SKM-1 (cell line): ENCODE results near the gene SLC12A9.
A peak's percentile ranks its signal among the peaks of the same experiment; 100 is the strongest.

Experiments
- DNase-seq: peaks from one replicate; lab custom pipeline; 2025; ENCODE audit not compliant: unreplicated experiment; lab: John Stamatoyannopoulos, UW

SLC12A9 gene

DNA sequence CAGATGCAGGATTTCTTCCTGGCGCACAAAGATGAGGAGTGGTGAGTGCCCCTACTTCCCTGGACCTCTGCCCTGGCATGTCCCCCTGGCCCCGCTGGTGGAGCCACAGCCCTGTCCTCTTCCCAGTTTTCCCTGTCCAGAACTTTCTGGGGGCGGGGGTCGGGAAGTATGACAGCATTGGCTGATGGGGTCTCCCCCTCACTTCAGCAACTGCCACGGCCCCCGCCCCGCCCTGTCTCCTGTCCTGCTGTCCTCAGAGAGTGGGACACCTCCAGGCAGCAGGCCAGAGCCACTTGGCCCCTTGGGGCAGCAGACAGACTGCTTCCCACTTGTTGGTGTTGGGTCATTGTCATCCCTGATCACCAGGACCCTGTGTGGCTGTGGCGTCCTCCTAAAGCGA, 29.7 kb downstream of the SLC12A9 start:
- DNase-seq: no peak

DNA sequence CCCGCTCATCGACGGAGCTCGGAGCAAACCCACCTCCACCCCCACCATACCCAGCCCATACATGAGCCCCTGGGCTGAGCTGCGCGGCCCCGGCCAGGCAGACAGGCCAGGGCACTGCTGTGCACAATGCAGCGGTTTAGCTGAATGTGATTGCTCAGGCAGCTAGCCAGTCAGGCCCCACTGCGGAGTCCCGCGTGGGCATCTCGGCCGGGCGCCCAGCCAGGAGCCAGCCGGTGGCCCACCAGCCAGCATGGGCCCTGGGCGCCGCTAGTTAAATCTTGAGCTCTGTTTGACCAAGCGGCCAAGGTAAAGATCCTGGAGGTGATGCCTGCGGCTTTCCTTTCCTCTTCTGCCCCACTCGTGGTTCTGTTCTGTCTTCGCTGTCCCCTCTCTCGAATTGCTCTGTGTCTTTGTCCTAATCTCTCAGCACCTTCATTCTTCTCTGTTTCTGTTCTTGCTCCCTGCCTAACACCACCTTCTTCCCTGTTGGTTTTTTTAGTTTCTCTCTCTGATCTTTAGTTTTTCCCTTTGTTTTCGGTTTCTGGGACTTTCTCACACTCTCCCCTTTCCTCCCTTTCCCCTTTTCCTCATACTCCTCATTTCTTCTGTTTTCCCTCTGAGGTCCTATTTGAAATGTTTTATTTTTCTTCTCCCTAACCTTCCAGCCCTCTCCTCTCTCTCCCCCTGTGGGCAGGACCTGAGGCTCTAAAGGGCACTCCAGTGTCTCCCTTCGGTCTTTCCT, 30.4 kb downstream of the SLC12A9 start:
- DNase-seq: no peak

DNA sequence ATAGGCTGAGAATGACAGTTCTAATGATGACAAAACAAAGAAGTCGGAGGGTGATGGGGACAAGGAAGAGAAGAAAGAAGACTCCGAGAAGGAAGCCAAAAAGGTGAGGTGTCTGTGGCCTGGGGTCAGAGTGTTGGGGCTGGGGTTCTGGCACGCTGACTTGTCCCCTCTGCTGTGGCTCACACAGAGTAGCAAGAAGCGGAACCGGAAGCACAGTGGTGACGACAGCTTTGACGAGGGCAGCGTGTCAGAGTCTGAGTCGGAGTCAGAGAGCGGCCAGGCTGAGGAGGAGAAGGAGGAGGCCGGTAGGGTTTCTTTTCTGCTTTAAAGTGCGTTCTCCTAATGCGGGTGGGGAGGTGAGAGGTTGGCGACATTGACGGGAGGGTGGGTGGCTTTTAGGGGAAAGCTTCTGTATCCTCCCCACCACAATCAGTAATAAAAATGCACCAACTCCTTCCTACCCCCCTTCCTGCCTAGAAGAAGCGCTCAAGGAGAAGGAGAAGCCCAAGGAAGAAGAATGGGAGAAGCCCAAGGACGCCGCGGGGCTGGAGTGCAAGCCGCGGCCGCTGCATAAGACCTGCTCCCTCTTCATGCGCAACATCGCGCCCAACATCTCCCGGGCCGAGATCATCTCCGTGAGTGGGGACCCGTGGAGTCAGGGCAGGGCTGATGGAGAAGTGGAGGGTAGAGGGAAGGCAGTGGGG, 32.4 kb downstream of the SLC12A9 start:
- no peak for DNase-seq

DNA sequence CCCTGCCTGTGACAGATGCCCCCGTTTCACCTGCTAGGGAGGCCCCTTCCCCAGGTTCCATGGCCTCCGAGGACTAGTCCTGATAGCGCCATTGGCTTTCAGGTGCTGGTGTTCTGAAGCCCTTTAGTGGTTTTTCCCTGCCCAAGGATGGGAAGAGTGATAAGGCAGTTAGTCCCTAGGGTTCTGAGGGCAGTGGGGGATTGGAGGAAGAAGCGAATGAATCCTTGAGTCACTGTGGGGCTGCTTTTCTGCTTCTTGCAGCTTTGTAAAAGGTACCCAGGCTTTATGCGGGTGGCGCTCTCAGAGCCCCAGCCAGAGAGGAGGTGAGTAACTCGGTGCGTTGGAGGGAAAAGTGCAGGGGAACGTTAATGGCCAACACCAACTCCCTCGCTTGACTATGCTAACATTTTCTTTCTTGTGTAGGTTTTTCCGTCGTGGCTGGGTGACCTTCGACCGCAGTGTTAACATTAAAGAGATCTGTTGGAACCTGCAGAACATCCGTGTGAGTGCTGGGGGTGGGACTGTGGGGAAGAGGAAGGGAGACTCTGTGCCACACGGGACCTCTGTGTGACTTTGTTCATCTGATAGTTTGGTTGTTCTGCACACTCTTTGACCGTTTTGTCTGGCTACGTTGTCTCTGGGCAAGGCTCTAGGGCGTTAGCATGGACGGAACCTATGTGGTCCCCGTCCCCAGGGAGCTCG, 33.1 kb downstream of the SLC12A9 start:
- no peak for DNase-seq

DNA sequence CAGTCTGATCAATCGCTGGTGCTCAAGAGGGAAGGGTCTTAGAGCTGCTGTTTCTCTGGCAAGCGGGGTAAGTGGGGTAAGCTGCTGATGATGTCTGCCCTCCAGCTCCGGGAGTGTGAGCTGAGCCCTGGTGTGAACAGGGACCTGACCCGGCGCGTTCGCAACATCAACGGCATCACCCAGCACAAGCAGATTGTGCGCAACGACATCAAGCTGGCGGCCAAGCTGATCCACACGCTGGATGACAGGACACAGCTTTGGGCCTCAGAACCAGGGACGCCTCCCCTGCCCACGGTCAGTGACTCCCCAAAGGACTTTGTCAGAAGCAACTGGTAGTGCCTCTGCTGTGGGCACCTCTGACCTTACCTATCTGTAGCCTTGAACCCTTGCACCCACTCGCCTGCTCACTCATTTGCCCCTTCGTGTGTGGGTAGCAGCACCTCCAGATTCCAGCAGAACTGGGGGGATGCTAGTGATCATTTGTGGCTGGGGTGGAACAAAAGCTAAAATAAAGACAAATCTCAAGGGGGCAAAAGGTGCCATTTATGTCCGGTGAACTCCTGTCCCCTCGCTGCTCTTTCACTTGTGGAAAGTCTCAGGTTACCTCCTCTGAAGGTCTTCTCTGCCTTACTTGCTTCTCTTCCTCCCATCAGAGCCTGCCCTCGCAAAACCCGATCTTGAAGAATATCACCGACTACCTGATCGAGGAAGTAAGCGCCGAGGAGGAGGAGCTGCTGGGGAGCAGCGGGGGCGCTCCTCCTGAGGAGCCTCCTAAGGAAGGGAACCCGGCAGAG, 33.8 kb downstream of the SLC12A9 start:
- no peak for DNase-seq

DNA sequence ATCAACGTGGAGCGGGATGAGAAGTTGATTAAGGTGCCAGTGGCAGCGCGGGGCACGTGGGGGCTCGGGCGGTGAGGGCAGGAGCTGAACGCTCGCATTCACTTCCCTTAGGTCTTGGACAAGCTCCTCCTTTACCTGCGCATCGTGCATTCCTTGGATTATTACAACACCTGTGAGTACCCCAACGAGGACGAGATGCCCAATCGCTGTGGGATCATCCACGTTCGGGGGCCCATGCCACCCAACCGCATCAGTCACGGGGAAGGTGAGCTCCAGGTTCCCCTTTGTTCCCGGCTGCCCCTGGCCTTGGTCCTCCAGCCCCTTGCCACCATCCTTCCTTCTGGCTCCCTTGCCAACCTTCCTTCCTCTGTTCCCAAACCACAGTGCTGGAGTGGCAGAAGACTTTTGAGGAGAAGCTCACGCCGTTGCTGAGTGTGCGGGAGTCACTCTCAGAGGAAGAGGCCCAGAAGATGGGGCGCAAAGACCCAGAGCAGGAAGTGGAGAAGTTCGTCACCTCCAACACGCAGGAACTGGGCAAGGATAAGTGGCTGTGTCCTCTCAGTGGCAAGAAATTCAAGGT, 34.5 kb downstream of the SLC12A9 start:
- DNase-seq: no peak

DNA sequence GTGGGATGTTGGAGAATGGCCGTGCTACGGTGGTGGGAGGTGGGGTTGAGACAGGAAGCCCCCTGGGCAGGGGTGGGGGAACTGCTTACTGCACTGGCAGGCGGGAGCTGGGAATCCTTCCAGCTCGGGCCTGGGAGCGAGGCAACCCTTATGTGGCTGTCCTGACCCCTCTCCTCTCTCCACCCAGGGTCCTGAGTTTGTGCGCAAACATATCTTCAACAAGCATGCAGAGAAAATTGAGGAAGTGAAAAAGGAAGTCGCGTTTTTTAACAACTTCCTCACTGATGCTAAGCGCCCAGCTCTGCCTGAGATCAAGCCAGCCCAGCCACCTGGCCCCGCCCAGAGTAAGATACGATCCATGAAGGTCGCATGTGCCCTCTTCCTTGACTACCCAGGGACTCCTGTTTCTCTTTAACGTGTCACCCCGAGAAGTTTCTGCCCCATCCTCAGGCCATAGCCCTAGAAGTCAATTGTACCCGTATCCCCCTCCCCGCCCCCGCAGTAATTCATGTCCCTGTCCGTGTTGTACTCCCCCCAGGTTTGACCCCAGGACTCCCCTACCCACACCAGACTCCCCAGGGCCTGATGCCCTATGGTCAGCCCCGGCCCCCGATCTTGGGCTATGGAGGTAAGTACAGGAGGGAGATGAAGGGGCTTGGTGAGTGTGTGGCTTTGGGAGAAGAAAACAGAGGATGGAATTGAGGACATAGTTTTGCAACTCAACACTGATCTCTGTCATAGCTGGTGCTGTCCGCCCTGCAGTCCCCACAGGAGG, 35.2 kb downstream of the SLC12A9 start:
- DNase-seq: peak; percentile 82

DNA sequence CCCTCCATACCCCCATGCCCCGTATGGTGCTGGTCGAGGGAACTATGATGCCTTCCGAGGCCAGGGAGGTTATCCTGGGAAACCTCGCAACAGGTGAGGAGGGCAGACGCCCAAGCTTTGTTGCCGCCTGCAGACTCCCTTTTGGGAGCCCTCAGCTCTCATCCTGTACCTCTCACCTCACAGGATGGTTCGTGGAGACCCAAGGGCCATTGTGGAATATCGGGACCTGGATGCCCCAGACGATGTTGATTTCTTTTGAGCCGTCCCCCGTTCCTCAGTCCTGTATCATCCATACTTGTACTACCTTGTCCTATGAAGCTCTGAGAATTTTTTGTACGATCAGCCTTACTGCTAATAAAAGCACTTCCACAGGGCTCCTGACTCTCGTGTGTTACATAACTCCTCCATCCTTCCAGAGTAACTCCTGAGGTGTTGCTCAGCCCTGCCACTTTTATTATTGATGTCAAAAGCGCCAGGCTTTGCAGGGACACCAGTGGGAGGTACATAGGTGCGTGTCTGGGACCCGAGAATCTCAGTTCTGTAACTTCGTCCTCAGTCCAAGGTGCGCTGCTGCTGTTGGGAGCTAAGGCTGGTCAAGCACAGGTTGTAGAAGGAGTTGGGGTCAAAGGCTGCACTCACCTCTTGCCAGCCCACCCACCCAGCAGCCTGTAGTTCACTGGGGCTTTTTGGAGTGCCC, 35.9 kb downstream of the SLC12A9 start:
- DNase-seq: no peak

DNA sequence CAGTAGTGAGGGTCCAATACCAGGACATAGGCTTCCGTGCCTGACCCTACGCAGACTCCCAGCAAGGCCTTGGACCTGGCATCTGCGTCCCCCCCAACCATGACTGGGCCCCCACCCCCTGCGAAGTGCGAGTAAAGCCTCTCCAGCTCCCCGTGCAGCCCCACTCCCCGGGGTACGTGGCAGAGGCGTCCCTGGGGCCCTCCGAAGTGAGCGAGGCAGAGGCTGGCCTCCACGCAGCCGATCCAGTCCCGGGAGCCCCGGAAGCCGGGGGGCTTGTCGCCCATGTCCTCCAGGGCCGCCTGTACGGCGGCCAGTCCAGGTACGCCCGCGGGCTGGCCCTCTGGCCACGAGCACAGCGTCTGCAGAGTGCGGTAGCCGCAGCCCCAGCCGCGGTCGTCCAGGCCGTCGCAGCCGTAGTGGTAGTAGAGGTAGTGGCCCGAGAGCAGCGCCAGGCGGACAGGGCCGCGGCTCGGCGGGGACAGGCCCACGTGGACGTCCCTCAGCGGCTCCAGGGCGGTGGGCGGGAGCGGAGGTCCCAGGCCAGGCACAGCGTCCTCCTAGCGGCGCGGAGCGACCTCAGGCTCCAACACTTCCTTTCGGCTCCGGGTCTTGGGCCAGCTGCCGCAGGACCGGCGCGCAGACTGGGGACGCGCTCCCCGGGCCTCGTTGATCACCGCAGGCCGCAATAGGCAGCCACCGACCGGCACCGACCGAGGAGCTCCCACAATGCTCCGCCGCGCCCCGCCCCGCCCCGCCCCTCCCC, 36.7 kb downstream of the SLC12A9 start, which contains the start of gene UFSP1:
Gene UFSP1, minus strand, starts transcription at position 728 of the 763 bp plus-strand sequence. Its CDS starts 444 bp downstream, at position 284.
- DNase-seq: no peak

DNA sequence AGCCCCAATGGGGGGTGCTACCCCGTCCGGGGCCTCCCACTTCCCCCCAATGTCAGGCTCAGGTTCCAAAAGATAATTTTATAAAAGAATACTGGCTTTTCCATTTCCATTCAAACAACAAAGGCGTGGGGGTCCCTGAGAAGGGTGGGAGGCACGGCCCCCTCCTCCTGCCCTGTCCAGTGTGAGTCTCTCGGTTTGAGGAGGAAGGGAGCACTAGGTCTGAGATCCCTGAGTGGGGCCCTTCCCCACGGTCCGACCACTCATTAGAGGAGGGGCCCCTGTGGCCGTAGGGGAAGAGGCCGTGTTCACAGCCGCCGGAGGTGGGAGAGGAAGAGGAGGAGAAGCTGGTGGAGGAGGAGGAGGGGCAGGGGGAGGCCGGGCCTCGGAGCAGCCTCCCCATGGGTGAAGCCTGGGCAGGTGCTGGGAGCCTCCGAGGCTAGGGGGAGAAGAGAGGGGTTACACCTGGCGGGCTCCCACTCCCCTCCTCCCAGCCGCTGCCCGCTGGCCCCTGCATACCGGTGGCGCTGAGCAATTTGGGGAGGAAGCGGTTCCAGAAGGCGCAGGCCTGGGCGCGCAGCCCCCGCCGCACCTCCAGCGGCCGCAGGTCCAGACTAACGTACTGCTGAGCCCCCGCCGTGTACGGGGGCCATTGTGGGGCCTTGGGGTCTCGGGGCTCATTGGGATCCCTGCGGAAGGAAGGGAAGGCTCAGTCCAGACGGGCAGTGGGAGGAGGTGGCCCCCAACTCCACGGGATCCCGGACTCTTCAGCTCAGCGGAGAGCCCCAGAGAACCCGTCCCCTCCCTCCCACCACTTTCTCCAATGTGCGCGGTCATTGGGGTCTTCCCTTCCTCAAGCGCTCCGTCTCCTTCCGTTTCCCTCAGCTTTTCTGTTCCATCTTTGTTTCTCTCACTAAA, 38.4 kb downstream of the SLC12A9 start:
- no peak for DNase-seq

DNA sequence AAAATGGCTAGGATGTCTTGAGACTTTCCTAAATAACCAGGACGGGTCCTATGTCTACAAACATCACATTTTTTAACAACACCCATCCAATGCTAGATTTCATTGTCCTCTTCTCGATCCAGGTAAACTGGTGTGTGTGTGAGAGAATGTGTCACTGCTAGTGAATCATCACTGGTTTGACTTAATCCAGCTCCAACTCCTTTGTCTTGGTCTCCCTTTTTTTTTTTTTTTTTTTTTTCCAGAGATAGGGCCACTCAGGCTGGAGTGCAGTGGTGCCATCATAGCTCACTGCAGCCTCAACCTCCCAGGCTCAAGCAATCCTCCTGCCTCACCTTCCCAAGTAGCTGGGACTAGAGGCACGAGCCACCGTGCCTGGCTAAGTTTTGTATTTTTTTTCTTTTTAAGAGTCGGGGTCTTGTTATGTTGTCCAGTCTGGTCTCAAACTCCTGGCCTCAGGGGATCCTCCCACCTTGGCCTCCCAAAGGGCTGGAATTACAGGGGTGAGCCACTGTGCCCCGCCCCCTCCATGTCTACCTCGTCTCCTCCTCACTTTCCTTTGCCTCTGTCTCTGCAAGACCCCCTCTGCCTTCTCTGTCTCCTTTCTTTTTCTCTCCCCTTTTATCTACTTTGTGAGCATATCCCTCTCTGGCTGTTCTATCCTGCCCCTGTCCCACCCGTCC, 39.2 kb downstream of the SLC12A9 start:
- no peak for DNase-seq

DNA sequence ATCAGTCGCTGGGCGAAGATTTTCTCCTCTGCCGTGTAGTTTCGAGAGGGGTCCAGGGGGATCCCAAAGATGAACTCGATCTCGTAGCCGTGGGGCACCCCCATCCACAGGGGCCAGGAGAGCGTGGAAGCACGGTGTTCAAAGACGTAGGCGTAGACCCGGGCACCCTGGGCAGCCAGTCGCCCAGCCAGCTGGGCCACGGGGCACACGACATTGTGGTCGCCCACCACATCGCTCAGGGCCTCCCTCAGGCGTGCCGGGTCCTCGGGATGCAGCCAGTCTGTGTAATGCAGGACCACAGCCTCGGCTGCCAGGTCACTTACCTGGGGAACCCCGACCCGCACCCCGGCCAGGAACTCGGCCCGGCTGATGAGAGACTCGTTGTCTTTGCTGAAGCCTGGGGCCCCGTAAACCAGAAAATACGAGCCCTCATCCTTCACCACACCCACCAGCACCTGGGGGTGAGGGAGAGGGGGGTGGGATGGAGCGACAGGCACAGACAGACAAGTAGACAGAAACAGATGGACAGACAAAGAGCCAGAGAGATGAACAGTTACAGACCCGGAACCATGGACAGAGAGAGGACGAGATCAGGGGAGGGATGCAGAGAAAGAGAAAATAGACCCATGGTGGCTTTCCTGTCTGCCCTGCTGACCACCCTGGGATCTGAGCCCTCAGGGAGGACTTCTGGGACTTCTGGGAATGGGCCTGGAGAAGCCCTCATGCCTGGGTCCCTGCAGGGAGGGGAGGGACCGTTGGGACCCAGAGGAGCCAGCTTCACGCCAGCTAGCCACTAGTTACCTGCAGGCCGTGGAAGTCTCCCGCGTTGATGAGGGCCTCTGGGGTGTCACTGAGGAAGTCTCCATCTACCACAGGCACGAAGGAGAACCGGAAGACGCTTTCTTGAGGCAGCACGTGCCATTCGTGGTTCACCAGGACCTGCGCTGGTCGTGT, 40.1 kb downstream of the SLC12A9 start:
- no peak for DNase-seq

DNA sequence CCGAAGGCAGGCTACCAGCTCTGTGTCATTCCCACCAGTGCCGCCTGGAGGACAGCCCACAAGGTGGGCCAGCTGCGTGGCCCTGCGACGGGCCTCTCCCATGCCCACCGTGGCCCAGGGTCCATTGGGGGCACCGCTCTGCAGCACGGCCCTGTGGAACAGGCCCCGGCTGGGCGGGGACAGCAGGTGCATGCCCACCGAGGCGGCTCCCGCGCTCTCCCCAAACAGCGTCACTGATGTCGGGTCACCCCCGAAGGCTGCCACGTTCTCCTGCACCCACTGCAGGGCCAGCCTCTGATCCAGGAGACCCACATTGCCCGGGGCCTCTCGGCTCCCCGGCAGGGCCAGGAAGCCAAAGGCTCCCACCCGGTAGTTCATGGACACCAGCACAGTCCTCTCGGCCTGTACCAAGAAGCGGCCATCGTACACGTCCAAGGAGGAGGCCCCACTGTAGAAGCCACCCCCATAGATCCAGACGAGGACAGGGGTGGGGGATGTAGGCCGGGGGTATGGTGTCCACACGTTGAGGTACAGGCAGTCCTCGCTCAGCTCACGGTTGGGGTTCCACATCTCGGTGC, 40.9 kb downstream of the SLC12A9 start:
- no peak for DNase-seq

DNA sequence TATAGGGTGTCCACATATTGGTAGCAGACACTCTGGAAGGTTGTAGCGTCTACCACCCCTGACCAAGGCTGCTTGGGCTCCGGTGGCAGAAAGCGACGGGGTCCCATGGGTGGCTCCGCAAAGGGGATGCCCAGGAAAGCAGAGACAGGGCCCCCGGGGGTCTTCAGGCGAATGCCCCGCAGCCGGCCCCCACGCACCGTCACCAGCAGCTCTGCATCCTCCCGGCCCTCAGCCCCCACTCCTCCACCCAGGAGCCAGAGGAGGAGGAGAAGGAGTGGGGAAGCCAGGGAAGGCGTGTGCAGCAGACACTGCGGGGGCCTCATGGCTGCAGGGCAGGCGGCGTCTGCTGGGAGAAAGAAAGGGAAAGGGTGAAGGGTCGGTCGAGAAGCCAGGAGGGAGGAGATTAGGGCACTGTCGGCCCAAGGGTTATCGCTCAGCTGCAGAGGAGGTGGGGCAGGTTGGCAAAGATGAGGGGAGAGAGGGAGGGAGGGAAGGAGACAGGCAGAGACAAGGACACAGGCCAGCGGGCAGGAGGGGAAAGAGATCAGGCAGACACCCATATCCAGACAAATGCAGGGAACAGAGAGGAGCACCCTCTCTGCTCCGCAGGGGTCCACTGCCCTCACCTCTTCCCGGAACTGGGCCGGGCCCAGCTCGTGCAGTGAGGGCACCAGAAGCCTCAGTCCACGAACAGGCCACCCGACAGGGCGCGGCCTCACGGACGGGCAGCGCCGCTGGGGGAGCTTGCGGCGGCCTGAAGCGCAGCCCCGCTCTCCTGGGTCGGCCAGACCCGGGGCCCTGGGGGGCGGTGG, 41.6 kb downstream of the SLC12A9 start:
- no peak for DNase-seq
